ENCODE data around the gene DLGAP3.

DLGAP3 gene

DNA sequence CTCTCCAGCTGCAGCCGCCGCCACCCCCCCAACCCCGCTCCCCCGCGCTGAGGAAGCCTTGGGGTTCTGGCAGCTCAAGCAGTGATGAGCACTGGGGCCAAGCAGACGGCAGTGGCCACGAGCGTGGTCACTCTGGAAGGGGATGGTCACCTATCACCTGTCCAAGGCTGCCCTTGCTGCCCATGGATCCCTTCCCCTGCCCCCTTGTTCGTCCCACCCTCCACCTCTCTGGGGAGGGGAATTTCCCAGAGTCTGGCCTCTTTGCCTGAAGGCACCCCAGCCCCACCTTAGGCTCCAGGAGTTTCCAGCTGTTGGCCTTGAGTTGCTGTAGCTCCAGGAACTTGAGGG is 62.7 kb downstream of the DLGAP3 start:
- no peak for DNase-seq (ENCODE audit: low spot score)

DNA sequence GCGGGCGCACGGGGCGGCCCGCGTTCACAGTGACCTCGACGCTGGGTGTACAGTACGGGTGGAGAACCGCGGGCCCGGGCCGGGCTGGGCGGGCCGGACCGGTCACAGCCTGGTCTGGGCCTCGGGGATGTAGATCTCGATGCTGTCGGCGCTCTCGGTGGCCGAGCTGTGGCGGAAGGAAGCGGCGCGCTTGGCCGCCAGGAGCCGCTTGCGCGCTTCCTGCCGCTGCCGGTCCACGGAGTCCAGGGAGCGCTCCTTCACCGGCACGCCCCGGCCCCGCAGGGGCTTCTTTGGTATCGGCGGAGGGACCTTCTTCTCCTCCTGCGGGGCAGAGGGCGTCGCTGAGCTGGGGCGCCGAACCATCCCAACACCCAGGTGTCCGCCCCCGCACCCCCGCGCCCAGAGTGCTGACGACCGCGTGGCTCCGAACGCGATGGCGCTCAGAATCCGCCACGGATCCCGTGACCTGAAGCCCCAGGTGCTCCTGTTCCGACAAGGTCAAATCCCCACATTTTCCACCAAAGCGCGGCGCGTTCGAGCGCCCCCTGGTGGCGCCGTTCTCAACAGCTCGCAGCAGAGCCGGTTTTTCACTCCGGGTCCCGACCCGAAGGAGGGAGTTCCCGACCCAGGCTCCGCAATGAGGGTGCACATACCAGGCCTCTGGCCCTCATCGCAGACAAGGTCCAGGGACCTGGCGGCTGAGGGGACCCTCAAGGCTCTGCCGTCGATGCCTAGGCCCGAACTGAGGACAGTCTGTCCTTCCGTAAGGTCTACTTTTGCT is 63.3 kb downstream of the DLGAP3 start:
- DNase-seq (ENCODE audit: low spot score), result peak; percentile 92

DNA sequence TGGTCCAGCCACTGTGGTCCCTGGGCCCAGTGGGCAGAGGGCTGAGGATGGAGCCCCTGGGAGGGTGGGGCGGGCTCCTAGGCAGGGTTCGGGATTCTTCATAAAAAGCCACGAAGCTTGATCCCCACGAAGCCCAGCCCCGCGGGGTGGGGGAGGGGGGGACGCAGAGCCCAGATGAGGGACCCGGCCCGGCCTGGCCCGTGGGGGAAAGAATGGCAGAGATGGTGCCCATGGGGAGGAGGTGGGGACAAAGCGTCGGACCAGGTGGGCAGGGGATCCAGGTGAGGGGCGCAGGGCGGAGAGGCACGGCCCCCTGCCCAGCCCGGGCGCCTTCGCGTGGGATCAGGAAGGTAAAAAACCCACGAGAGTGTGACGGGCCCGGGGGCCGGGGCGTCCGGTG is 63.9 kb downstream of the DLGAP3 start:
- DNase-seq (ENCODE audit: low spot score), result no peak

DNA sequence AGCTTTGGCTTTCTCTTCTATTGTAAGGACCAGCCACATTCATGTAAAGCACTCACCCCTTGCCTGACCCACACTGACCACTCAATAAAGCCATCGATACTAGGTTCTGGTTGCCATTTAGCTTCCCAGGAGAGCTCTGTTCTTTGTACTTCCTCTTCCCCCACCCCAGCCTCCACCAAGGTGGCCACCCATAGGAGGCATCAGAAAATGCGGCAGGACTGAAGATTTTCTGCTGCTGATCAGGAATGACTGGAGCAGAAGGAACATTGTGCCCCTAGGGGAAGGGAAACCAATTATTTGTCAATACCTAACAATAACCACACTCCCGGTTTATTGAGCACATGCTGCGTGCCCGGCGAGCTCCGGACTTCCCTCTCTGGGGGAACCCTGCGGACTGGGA is 64.7 kb downstream of the DLGAP3 start:
- no peak for DNase-seq (ENCODE audit: low spot score)

DNA sequence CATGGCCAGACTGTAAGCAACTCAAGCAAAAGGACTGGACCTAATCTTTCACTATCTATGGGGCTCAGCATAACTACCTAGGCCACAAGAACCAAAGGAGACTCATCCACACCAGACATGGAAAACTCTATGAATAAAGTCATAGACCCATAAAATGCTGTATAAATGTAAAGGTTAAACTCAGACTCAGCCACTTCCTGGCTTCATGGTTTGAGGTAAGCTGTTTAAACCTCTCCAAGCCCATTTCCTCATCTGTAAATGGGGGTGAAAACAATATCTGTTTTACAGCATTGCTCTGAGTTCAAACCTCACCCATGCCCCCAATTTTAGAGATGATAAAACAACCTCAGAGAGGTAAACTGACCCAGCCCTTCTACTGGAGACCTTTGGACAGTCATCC is 65.9 kb downstream of the DLGAP3 start:
- no peak for DNase-seq (ENCODE audit: low spot score)

DNA sequence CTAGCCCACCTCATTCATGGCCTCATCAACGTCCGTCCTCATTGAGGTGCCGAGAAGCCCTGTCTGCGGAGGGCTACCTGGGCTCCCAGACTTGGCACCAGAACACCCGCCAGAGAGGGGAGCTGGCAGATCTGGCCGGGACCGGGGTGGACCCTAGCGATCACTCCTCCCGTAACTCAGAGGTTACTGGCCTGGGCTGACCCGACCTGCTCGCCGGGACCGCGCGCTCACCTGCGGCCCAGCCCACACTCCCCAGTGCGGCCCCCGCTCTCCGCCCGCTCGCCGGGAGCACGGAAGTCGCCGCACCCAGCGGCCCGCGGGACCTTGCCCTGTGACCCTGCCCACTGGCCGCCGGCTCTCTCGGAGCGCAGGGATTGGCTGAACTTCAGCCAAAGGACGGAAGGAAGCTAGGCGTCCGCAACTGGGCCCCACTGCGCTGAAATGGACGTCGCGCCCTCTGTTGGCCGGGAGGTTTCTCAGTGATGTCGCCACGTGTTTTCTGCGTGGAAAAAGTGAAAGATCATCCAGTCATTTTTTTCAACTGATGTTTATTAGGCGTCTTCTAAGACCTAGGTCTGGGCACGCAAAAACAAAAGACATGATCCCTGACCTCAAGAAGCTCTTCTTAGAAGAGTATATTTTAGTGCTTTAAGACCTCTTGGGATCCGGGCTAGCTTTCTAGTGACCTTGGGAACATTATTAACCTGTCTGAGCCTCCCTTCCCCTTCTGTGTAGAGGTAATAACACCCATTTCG is 69.8 kb downstream of the DLGAP3 start, which contains the start of gene SMIM12:
SMIM12 (minus strand) TSS at position 304 of the 755 bp plus-strand sequence. CDS start 3,772 bp downstream, outside the sequence.
- DNase-seq (ENCODE audit: low spot score), result peak; percentile 98

DNA sequence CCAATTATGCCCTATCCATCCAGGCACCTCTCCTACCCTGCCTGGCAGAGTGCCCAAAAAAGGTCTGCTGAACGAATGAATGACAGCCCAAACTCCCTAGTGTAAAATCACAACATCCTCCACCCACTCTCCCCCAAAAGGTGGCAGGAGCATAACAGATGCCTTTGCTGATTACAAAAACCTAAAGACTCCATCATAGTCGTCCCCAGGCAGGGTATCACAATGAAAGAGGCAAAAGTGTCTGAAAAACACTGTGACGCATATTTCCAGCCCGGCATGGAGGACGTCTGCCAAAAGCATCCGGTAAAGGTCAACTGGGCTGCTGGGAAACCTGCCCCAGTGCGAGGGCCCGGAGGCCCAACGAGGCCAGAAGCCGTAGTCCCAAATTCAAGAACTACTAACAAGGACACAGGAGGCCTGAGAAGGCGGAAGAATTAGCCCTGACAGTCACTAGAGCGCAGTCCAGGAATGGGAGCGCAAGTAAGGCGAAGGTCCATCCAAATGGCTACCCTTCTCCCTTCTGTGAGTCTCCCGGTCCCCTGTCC is 70.5 kb downstream of the DLGAP3 start:
- no peak for DNase-seq (ENCODE audit: low spot score)

DNA sequence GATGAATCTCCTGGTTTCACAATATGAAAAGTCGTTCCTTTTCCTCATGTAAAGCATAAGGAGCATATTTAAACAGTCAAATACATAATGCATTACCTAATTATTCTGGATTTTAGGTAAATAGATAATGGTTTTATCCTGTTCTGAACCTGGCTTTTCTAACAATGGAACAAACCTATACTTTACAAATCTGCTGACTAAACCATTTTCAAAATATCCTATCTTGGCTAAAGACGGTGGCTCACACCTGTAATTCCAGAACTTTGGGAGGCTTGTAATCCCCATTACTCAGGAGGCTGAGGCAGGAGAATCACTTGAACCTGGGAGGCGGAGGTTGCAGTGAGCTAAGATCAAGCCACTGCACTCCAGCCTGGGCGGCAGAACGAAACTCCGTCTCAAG is 72.8 kb downstream of the DLGAP3 start:
- DNase-seq (ENCODE audit: low spot score), result no peak

DNA sequence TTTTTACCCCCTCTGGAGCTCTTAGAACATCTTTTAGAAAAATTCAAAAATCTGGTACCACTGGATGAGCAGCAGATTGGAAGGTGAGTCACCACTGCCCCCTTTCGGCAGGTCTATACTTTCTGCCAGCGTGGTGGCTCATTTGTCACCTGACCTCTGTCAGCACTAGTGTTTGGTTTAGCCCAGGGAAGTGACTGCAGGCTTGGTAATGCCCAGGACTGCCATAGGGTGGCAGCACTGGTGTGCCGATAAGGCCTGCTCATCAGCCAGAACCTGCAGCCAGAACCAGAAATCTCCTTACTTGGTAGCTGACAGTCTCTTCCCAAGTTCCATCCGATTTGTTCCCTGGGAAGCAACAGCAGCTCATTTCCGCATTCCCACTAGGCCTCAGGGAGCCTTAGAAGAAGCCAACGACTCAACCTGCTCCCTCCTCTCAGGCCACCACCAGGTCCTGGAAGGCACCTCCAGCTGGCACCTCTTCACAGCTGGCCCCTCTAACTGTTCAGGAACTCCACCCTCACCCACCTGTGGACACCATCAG is 76.7 kb downstream of the DLGAP3 start:
- peak; percentile 85 for DNase-seq (ENCODE audit: low spot score)

DNA sequence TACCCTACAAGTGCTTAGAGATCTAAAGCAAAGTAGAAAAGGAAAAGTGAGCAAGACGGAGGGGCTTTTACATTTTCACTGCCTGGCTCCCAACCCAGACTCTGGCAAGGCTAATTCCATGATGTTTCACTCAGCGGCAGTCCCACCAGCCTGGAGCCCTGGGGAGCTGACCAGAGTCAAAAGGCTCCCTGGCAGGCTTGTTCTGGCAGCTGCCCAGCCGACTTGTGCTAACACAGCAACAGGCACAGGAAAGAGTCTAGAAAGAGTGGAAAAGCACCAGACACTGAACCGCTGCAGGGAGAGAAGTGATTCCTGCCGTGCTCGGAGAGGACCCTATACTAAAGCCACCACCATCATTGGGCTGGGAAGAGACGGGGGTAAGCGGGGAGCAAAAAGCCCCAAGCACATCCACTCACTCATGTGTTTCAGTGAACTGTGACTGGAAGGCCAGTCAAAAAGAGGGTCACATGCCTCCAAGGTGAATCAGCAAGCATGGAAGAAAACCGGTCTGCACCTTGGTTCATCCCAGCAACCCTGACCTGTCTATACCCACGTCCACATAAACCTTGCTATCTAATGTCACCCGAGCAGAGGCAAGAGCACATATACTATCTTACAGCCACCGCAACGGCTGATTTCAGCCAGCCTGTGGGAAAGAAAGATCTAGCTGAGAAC is 77.9 kb downstream of the DLGAP3 start:
- no peak for DNase-seq (ENCODE audit: low spot score)

DNA sequence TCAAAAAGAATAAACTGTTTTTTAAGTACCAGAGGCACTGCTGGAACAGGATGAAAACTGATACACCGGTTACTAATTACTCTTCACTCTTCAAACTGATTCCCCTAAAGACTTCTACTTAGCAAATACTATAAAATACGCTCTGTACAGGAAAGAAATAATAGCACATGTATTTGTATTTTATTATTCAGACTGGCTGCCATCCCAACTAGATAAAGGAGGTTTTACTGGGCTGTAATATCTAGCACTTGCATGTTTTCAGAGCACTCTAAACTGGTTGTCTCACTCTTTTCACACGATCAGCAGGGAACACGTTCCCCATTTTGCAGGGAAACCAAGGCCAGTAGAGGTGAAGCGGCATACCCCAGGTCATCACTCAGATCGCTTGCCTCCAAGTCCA is 79.1 kb downstream of the DLGAP3 start:
- DNase-seq (ENCODE audit: low spot score), result no peak

DNA sequence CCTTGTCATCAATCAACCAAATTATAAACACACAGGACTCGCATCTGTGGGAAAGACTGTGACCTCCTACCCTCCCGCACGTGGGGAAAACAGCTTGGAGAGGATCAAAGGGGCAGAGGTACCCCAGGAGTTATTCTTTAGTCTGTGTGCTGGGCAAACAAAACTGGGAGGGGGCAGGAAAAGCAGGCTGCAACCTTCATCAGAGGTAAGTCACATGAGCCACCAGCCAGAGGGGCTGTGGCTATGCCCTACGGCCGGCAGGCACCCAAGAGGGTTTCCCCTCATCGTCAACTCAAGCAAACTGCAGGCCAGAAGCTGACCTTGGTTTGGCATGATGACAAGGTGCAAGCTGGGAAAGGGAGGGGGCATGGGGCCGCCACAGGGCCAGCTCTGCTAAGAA is 82.4 kb downstream of the DLGAP3 start:
- no peak for DNase-seq (ENCODE audit: low spot score)

DNA sequence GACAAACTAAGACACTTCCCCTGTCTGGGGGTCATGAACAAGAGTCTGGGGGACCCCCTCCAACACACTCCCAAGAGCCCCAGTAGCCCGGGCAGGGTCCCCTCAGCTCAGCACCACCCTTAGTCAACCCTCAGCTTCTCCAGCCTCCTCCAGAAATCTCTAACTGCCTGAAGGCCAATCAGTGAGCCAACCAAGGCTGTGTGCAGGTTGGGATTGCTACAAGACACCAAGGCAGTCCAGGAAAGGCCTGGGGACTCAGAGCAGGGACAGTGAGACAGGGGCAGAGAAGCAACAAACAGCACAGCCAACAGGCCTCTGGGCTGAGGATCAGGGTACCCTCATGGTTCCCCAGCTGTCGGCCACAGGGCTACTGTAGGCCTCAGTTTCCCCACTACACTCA is 83.2 kb downstream of the DLGAP3 start:
- DNase-seq (ENCODE audit: low spot score), result no peak

DNA sequence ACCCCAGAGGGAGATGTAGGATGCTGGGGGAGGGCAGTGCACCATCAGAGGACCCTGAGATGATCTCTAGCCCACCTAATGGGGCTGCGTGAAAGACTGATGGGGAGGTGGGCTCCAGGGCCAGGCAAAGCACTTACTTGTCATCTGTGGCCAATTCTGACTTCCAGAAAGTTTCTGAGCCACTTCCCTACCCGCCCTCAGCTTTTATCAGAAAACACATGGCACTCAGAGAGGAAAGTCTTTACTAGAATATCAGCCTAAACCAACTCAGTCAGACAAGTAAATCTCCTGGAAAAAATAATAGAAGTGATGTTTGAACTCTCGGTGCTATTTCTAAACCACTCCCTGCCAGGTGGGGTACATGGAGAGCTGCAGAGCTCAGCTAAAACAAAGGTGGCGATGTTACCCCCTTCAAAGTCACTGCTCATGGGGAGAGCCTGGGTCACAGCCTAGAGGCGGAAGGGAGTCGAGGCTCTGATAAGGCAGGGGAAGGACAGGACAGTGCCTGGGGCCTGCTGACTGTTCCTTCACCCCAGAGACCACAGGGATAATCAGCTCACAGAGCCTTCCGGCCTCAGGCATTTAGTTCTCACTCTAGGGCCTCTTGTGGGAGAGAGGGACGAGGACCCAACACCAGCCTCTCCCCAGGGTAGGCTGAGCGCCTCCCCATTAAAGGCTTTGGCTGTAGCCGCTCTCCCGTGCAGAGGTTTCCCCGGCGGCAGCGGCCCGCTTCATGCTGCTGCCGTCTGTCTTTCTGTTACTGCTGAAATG is 84.1 kb downstream of the DLGAP3 start:
- no peak for DNase-seq (ENCODE audit: low spot score)

DNA sequence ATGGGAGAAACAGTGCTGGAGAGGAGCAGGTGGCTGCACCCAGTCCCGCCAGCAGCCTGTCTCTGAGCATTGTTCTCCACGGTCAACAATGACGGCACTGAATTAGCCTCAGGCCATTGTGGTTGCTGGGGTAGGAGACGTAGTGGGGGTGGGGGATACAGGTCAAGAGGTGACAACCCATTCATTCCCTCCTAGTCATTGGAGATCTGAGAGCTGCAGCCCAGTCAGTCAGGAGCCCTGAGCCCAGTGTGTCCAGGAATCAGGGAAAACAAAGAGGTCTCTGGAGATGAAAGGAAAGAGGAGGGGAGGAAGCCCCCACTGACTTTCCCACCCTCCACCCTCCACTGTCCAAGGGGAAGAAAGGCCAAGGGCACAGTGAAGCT is 85.2 kb downstream of the DLGAP3 start:
- no peak for DNase-seq (ENCODE audit: low spot score)

DNA sequence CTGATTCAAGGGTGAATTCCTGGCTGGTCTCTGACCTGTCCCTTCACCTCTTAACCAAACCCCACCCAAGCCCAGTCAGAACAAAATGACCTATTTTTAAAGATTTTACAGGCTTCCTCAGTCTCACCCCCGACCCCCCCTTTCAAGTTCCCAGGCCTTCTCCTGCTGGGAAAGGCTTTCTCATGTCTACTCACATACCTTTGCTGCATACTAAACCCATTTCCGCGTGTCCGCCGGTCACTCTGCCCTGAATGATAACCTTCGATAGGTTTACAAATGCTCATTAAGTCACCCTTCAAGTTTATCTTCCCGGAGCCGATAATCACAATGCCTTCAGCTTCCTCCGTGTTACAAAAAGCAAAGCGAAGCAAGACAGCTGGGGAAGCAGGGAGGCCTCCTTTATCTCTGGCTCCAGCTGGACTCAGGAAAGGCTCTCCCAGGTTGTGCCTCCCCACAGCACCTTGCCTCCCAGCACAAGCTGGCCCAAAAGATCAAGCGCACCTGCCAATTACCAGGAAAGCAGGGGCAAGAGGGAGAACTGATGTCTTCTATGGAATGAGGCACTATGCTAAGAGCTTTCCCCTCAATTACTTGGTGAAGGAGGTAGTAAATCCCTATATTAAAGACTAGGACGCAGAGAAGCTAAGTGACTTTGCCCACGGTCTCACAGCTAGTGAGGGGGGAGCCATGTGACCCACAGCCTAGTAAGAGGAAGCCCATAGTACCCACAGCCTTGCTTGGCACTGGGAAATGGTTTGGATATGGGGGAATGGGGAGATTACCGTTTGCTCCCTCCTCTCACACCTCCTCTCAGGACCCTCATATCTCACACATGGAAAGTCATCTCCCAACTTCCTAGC is 85.8 kb downstream of the DLGAP3 start:
- DNase-seq (ENCODE audit: low spot score), result no peak

DNA sequence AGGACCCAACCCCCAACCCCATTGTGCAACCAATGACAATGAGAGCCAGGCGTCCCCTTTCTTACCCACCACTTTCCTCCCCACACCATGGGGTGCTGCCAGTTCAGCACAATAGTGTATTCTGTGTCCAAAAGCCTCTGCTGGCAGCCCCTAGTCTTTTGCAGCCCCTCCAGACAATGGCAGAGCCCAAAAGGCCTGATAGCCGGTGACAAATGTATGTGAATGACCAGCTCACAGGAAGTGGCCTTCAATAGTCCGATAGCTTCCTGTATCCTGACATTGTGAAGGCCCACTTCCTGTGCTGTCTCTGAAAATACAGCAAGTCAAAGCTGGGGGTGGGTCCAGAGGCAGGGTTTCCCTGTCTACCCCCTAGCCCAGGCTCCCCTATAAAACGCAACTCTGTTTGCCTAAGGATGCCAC is 86.5 kb downstream of the DLGAP3 start:
- DNase-seq (ENCODE audit: low spot score), result no peak

DNA sequence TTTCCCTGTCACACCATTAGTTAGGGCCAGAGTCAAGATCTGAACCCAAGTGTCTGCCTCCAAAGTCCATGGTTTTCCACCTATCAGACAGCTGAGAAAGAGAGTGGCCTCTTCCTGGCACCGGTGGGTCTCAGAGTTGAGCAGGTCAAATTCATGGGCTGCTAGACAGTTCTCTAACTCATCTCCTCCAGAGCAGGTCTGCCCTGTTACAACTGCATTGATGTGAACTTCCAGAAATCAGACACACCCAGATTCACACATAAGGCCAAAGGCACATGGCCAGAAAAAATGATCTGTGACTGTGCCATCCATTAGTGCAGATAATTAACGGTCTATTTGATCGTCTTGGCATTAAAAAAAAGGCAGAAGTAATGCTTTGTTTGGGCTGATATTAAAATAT is 87.4 kb downstream of the DLGAP3 start:
- no peak for DNase-seq (ENCODE audit: low spot score)

DNA sequence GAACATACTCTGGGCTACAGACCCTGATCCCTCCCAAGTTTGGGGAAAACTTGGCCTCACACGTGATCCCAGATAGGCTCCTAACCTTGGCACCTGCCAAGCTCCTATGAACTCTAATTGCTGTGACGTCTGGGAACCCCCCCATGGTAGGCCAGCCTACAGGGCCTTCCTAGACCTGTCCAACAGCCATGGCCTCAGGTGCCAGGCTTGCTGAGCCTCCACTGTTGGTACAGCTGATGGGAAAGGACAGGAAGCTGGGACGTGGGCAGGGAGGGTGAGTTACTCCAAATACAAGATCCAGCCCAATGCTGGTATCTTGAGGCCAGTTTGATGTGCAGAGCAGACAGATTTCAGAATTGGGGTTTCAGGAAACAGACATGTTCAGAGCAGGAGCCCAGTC is 89.0 kb downstream of the DLGAP3 start:
- no peak for DNase-seq (ENCODE audit: low spot score)

DNA sequence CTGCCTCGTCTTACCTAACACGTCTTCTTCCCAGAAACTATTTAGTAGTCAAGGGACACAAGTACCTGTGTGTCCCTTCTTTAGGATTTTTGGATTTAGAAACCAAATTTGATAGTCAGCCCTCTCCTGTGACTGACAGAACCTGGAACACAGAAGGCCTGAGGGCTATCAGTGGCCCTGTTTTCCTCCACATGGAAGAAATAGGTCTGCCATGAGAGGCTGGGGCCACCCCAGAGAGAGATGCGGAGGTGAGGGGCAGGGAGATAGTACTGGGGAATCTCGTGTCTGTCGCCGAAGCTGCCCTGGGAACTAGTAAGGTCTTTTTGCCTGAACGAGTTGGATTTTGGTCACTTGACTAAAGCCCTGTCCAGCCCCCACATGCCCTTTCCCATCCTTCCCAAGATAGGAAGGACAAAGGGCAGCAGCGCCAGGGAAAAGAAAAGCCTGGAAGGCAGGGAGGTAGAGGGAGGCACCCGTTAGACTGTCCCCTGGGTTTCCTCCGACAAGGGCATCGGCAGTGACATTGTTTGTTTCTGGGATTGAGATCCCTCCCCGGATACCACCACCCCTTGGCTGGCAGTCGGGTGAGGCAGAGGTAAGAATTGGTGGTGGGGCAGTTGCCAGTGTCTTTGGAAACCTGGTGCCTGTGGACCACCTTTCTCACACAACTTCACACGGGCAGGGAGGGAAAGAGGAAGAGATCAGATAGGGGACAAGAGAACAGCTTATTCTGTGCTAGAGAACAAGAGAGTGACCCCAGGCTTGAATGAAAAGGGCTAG is 89.7 kb downstream of the DLGAP3 start:
- DNase-seq (ENCODE audit: low spot score), result no peak
